CD4-positive, alpha-beta T cell treated with Interleukin-15 for 4 hours (primary cell): Measurements from ENCODE around the gene COX18.

Experiments used
- DNase-seq: peaks from one replicate; pipeline ENCODE4 v3.0.0-alpha.2; 2020; ENCODE audit warnings: low spot score

Gene COX18

GRCh38 chr4:73069338-73070073 is at the start of gene COX18:
Gene COX18 (minus strand): TSS chr4:73069716. CDS start chr4:73069649, 67 bp downstream.
- DNase-seq = peak; percentile 96

DNA sequence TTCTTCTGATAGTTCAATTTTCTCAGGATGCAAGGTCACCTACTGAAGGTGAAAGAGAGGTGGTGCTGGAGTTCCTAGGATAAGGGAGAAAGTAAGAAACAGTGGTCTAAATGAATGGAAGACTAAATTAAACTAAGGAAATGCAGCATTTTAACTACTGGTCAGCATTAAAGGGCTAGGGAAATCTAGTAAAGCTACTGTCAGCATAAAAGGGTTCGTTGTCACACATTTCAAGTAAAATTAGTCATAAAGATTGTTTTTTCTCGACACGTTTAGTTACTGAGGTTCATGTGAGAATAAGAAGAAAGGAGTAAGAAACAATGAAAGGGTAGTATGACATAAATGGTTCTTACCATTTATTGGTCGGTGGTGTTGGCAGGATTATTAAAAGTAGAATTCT is 40.0 kb upstream of the COX18 start:
- DNase-seq = no peak

DNA sequence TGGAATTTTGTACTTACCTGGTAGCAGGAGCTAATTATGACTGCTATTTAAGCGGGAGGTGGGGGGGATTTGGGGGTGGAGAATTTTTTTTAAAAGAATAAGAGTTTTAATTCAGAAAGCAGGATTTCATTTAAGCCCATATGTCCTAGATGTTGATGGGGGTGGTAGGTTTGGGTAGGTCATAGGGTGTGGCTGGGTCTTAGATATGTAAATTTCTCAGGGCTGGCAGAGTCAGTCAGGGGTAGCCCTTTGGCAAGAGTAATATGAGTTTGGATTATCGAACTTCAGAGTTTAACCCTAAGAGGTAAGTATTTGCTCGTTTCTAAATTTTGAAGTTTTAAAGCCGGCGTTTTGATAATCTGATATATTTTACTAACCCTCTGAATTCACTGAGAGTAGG is 35.2 kb upstream of the COX18 start:
- no peak for DNase-seq

- DNase-seq = no peak
Observed at GRCh38 chr4:73103799-73104503, 34.4 kb upstream of the COX18 start.

- no peak for DNase-seq
Observed at GRCh38 chr4:73099143-73099542, 29.6 kb upstream of the COX18 start.

GRCh38 chr4:73098713-73099112 is 29.2 kb upstream of the COX18 start:
- no peak for DNase-seq

DNA sequence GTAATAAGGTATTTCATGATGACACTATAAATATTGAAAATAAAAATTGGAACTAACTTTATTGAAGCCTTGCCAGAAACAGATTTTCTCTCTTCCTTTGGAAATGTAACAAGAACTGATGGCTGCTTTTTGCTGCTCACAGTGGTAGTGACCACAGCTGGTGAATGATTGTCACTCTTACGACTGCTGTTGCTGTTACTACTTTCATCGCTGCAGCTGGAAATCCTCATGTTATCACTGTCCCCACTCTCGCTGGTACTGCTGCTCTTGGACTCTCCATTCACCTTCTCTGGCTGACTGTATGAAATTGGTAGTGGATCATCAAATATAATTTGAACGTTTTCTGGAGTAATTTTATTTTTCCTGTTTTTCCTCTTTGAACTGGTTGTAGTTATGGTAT is 28.5 kb upstream of the COX18 start:
- DNase-seq = no peak

- no peak for DNase-seq
Observed at GRCh38 chr4:73092868-73093267, 23.4 kb upstream of the COX18 start.

DNA sequence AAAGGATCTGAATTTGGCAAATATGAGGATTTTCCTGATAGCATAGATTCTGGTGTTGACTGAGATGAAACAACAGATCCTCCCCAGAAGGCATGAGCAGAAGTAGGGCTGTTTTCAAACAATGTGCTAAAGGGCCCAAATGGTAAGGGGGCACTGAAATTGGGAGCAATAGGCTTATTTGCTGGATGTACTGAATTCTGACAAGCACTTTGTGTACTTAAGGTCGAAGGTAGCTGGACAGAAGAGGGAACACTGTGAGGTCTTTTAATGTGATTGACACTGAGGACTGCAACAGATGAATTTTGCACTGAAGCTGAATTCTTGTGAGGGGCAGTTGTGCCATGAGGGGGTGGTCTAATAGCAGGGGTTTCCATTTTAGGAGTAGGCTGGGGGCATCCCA is 21.2 kb upstream of the COX18 start:
- no peak for DNase-seq

DNA sequence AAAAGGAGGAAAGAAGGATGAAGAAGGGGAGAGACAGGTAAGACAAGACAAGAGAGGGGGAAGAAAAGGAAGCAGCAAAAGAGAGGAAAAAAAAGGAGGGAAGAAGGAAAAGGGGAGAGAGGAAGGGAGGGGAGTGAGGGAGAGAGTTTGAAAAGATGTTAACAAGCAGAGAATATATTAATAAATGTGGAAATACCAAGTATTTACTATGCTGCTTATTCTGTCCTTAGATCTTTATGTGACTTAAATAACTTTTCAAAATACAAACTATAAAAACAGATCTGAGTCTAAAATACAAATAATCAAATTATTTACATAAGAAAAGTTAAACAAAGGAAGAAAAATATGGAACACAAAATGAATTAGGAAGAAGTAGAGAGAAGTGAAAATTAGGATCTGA is 18.4 kb upstream of the COX18 start:
- no peak for DNase-seq

DNA sequence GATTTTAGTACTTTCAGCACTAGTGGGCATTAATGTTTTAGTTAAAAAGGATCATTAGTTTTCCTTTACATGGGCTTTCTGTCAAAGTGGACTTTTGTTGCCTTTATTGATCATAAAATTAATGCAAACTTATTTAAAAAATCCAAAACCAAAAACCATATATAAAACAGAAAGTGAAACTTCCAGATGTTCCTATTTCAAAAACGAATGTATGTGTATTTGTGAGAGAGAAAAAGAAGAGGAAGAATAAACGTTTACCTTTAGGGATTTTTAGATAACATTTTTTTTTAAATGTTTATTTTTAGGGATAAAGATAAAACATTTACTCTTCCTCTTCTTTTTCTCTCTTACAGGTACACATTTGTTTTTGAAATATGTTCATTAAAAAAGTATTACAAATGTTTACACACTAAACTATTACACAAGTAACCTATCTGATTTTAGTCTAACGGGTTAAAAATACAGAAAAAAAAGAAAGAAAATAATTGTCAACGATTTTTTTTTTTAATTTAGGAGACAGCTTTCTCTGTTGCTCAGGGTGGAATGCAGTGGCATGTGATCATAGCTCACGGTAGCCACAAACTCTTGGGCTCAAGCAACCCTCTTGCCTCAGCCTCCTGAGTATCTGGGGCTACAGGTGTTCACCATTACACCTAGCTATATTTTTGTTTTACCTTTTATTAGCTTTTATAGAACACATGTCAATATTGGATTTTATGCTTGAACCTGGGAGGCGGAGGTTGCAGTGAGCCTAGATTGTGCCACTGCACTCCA is 16.8 kb upstream of the COX18 start:
- DNase-seq = peak; percentile 4

DNA sequence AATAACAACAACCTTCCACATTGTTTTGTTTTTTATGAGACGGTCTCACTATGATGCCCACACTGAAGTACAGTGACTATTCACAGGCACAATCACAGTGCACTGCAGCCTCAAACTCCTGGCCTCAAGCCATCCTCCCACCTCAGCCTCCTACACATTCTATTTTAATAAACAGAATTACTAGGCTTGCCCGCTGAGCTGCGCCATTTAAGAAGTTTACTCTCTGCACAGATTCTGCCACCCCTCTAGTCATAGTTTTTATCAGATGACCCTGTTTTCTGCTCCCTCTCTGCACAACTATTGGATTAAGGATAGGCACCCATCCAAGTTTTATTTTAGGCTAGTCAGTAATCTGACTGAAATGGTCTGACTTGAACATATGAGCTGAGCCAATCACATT is 11.3 kb upstream of the COX18 start:
- no peak for DNase-seq

DNA sequence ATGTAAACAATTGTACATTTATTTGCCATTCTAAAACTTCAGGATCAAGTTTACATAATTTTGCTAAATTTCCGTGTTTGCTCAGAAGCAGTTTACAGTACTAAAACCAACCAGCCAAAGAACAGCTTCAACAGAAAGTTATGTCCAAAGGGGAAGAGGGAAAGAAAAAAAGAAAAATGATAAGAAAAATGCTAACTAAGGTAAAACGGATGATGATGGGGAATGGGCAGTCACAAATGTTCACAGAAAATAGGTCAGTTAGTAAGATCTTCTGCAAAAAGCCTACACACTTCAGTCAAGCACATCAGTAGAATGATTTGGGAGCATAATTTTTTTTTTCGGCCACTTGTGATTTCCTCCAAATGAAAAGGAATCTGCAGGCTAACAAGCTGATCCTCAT is 6.3 kb upstream of the COX18 start:
- DNase-seq = no peak

GRCh38 chr4:73070074-73070390 is 516 bp upstream of the COX18 start:
- no peak for DNase-seq

GRCh38 chr4:73068491-73069337 is 802 bp downstream of the COX18 start:
- DNase-seq = peak; percentile 25

- DNase-seq = peak; percentile 10
Observed at GRCh38 chr4:73067971-73068394, 1.5 kb downstream of the COX18 start.

GRCh38 chr4:73066928-73067327 is 2.6 kb downstream of the COX18 start:
- peak; percentile 51 for DNase-seq

DNA sequence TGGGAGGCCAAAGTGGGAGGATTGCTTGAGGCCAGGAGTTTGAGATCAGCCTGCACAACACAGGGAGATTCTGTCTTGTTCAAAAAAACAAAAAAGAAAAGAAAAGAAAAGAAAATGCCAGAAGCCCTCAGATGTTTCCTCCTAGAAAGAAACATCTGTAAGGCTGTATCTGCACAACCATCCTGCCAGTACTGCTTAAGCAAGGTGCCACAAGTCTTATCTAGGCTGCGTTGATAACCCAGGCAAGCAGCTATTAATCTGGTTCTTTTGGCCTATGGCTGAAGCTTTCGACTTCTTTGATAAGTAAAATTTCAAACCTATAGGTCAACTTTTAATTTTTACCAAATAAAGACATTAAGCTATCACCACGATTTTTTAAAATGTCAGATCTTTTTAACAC is 3.1 kb downstream of the COX18 start:
- no peak for DNase-seq

DNA sequence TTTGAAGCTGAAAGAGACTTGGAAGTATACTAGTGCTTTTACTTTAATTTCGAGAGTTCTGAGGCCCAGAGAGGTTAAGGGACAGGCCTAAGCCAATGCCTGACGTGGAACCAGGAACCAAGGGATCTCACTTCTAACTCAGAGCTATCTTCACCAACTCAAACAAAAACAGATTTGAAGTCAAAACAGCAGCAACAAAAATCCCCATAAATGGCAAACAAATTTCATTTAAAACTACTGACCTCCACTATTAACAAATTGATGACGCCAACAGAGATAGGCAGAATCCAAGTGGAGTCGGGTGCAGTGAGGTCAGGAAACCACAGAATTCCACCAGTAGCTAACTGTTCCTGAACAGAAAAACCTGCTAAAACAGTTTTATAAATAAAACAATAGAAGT is 5.0 kb downstream of the COX18 start:
- no peak for DNase-seq

DNA sequence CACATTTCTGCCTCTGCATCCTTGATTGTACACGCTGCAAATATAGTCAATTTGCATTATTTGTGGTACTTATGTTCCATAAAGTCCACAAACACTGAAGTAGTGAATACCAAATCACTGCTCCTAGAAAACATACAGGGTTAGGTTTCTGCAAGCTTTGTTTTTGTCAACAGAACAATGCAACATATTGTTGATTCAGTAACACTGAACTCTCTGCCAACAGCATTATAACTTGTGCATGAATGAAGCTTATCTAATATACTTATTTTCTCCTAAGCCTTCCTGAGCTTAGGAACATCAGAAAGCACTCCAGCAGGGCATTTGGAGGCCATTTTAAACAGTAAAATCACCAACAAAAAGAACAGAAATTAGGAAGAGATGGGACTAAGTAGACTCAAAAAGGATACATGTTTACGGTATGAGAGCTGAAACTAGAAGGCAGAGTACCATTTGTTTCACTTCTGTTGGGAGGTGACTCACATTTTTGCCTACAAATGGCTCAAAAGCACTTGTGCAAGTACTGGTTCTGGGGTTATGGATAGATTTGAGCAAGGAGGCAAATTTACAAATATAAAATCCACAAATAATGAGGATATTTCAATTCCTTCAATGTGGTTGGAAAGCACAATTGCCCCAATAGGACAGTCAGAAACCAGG is 14.1 kb downstream of the COX18 start:
- DNase-seq = no peak

DNA sequence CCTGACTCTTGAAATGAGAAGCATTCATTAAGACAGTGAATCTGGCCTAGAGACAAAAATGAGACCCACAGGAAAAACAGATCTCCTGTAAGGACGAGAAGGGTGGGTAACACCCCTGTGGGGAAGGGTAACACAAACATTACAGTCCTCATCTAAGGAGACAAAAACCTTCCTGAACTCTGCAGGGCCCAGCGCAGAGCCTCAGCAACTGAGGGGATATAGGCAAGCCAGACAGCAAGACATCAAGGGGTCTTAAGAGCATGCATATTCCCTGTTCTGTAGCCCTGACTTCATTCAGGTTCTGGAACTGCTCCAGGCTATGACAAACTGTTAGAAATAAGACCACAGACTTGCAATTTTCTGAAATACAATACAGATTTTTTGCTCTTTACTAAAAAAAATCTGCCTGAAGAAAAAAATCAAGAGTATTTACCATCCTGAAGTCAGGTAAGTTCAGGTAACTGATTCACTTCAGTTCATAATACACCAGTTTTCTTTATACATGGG is 15.5 kb downstream of the COX18 start:
- DNase-seq = no peak
